WTC11 (cell line): ENCODE measurements around the gene CRKL.

ENCODE experiments used
- CTCF ChIP-seq: fragments of 200-600 bp; IDR thresholded peaks from 2 replicates; pipeline ENCODE4 v1.8.0; 2022; ENCODE audit warnings: antibody characterized with exemption
- SMAD3 ChIP-seq: sonication (generic); formaldehyde crosslinking; IDR thresholded peaks from 2 replicates; pipeline ENCODE4 v1.8.0; 2022; ENCODE audit warnings: missing genetic modification reagents, mild to moderate bottlenecking, borderline replicate concordance
- TP53 ChIP-seq: sonication (generic); formaldehyde crosslinking; IDR thresholded peaks from 2 replicates; pipeline ENCODE4 v1.8.1; 2023; ENCODE audit warnings: mild to moderate bottlenecking, missing genetic modification reagents
- USF2 ChIP-seq: sonication (generic); formaldehyde crosslinking; IDR thresholded peaks from 2 replicates; pipeline ENCODE4 v1.8.1; 2023; ENCODE audit warnings: mild to moderate bottlenecking, missing genetic modification reagents, moderate library complexity

- TF ChIP-seq SMAD3 (CRISPR knock-in tag) (no peak), CTCF (no peak), TP53 (CRISPR knock-in tag) (no peak), USF2 (CRISPR knock-in tag) (no peak)
Observed at GRCh38 chr22:20983081-20983771, 66.0 kb downstream of the CRKL start.
